Germinal center (tissue), 1 donor: ENCODE measurements around the gene CROCC.
A peak's percentile ranks its signal among the peaks of the same experiment; 100 is the strongest.
"Not testable (repeated sequence)": the region's sequence is repeated elsewhere in the genome, so short reads cannot be mapped to it uniquely, and the experiment has no call there.

Experiments used
- DNase-seq: peaks from one replicate; pipeline ENCODE4 v3.0.0; 2012; ENCODE audit warnings: mixed read lengths, low spot score

CROCC gene

GRCh38 chr1:16921391-16922185, at the start of gene CROCC:
CROCC (plus strand) TSS chr1:16921931; CDS start chr1:16922019, 88 bp downstream.
- DNase-seq, result no peak

GRCh38 chr1:16872152-16873075, 49.3 kb upstream of the CROCC start:
- DNase-seq, result peak; percentile 25

- not testable (repeated sequence) for DNase-seq
Observed at GRCh38 chr1:16873076-16873879, 48.5 kb upstream of the CROCC start.

GRCh38 chr1:16874968-16875765, 46.6 kb upstream of the CROCC start:
- not testable (repeated sequence) for DNase-seq

- DNase-seq, result not testable (repeated sequence)
Observed at GRCh38 chr1:16881742-16882141, 40.0 kb upstream of the CROCC start.

GRCh38 chr1:16882986-16883385, 38.7 kb upstream of the CROCC start:
- DNase-seq, result no peak

GRCh38 chr1:16884487-16884886, 37.2 kb upstream of the CROCC start:
- DNase-seq, result not testable (repeated sequence)

GRCh38 chr1:16886860-16887605, 34.7 kb upstream of the CROCC start:
- no peak for DNase-seq

GRCh38 chr1:16888860-16889816, 32.6 kb upstream of the CROCC start:
- peak; percentile 43 for DNase-seq

- DNase-seq, result not testable (repeated sequence)
Observed at GRCh38 chr1:16890539-16891021, 31.2 kb upstream of the CROCC start.

- not testable (repeated sequence) for DNase-seq
Observed at GRCh38 chr1:16891057-16891456, 30.7 kb upstream of the CROCC start.

GRCh38 chr1:16892978-16893525, 28.7 kb upstream of the CROCC start:
- DNase-seq, result not testable (repeated sequence)

GRCh38 chr1:16893796-16894195, 27.9 kb upstream of the CROCC start:
- not testable (repeated sequence) for DNase-seq

GRCh38 chr1:16894338-16894737, 27.4 kb upstream of the CROCC start:
- DNase-seq, result not testable (repeated sequence)

- DNase-seq, result not testable (repeated sequence)
Observed at GRCh38 chr1:16895233-16895597, 26.5 kb upstream of the CROCC start.

- peak; percentile 74 for DNase-seq
Observed at GRCh38 chr1:16895598-16896315, 26.0 kb upstream of the CROCC start, which contains the start of gene RNU1-2. RNU1-2 (plus strand) TSS chr1:16895980.

GRCh38 chr1:16896316-16897055, 25.2 kb upstream of the CROCC start:
- not testable (repeated sequence) for DNase-seq
